GM12891 (cell line): Measurements from ENCODE around the gene TMEM30A.

Experiments
- POLR2A ChIP-seq: IDR thresholded peaks from 2 replicates; pipeline ENCODE4 v1.6.1; 2011; ENCODE audit warnings: low read depth, low read length, control low read depth
- POLR2AphosphoS5 ChIP-seq: IDR thresholded peaks from 2 replicates; pipeline ENCODE4 v1.6.1; 2011; ENCODE audit warnings: low read depth, low read length, control low read depth
- SPI1 ChIP-seq: IDR thresholded peaks from 2 replicates; pipeline ENCODE4 v1.6.1; 2011; ENCODE audit warnings: low read depth, low read length, control low read depth
- TAF1 ChIP-seq: IDR thresholded peaks from 2 replicates; pipeline ENCODE4 v1.6.1; 2011; ENCODE audit warnings: low read depth, low read length, control low read depth

- no peak for TF ChIP-seq TAF1
- no peak for TF ChIP-seq POLR2A
- TF ChIP-seq POLR2AphosphoS5 = no peak
- TF ChIP-seq SPI1 = 0 out of 2 replicates have a peak, but pooled peaks have one; percentile 22
These were observed 76.1 kb downstream of the TMEM30A start for GRCh38 chr6:75208298-75209183.
